COLO668 (cell line): Measurements from ENCODE around the gene FBXL16.

Source experiments
- DNase-seq: peaks from one replicate; lab custom pipeline; 2025; ENCODE audit not compliant: unreplicated experiment; lab: John Stamatoyannopoulos, UW

The FBXL16 gene

GRCh38 chr16:678209-678857, 27.3 kb downstream of the FBXL16 start:
- DNase-seq = peak; percentile 16

- DNase-seq = peak; percentile 72
These were observed 28.0 kb downstream of the FBXL16 start for GRCh38 chr16:677316-678190.

- peak; percentile 95 for DNase-seq
These were observed 28.7 kb downstream of the FBXL16 start for GRCh38 chr16:676913-677312.

- no peak for DNase-seq
These were observed 29.1 kb downstream of the FBXL16 start for GRCh38 chr16:676565-676902.

GRCh38 chr16:675884-676564, 29.6 kb downstream of the FBXL16 start:
- DNase-seq = peak; percentile 38

GRCh38 chr16:674968-675883, 30.4 kb downstream of the FBXL16 start, which contains the start of gene RHBDL1:
TSS of gene RHBDL1 (plus strand) at chr16:675671. CDS start at chr16:675791, 120 bp downstream.
- DNase-seq = peak; percentile 41

- DNase-seq = no peak
These were observed 31.3 kb downstream of the FBXL16 start for GRCh38 chr16:674214-674881.

- no peak for DNase-seq
These were observed 32.1 kb downstream of the FBXL16 start for GRCh38 chr16:673399-673991.

GRCh38 chr16:672851-673250, 32.8 kb downstream of the FBXL16 start:
- DNase-seq = no peak

- DNase-seq = no peak
These were observed 33.2 kb downstream of the FBXL16 start for GRCh38 chr16:672371-672770.

GRCh38 chr16:671353-672131, 34.1 kb downstream of the FBXL16 start:
- no peak for DNase-seq

GRCh38 chr16:670485-671352, 34.9 kb downstream of the FBXL16 start:
- no peak for DNase-seq

- no peak for DNase-seq
These were observed 35.9 kb downstream of the FBXL16 start for GRCh38 chr16:669666-670065.

GRCh38 chr16:668519-669171, 37.0 kb downstream of the FBXL16 start:
- peak; percentile 34 for DNase-seq

GRCh38 chr16:667780-668518, 37.7 kb downstream of the FBXL16 start, which contains the start of gene RHOT2:
TSS of gene RHOT2 (plus strand) at chr16:668132. CDS start at chr16:668200, 68 bp downstream.
- DNase-seq = peak; percentile 97

GRCh38 chr16:667113-667779, 38.4 kb downstream of the FBXL16 start:
- peak; percentile 30 for DNase-seq
